HEK293 (cell line): Measurements from ENCODE around the gene CFAP119.

Experiments
- KLF1 ChIP-seq: fragments of 450-650 bp; formaldehyde crosslinking; IDR thresholded peaks from 2 replicates; pipeline ENCODE4 v1.5.1; 2016; ENCODE audit warnings: missing biosample characterization, missing genetic modification characterization
- MEIS1 ChIP-seq: sonication (generic); formaldehyde crosslinking; IDR thresholded peaks from 2 replicates; pipeline ENCODE4 v1.8.1; 2022; ENCODE audit warnings: missing genetic modification reagents, mild to moderate bottlenecking, borderline replicate concordance
- MYNN ChIP-seq: fragments of 450-650 bp; formaldehyde crosslinking; IDR thresholded peaks from 2 replicates; pipeline ENCODE4 v1.5.1; 2016; ENCODE audit warnings: missing biosample characterization, missing genetic modification characterization, borderline replicate concordance
- PRDM1 ChIP-seq: fragments of 450-650 bp; formaldehyde crosslinking; IDR thresholded peaks from 2 replicates; pipeline ENCODE4; 2016; ENCODE audit warnings: missing biosample characterization, missing genetic modification characterization
- ZNF302 ChIP-seq: fragments of 450-650 bp; formaldehyde crosslinking; IDR thresholded peaks from 2 replicates; pipeline ENCODE4 v1.5.1; 2016; ENCODE audit warnings: missing biosample characterization, missing genetic modification characterization, low read depth
- ZNF335 ChIP-seq: fragments of 450-650 bp; formaldehyde crosslinking; conservative IDR thresholded peaks from 2 replicates; pipeline ENCODE4 v1.5.1; 2016; ENCODE audit warnings: missing biosample characterization, missing genetic modification characterization
- ZNF549 ChIP-seq: fragments of 450-650 bp; IDR thresholded peaks from 2 replicates; pipeline ENCODE4 v1.5.1; 2018; ENCODE audit warnings: missing biosample characterization, missing genetic modification characterization, mild to moderate bottlenecking, inconsistent platforms, moderate library complexity
- TF ChIP-seq, protein P1 (sequence below): fragments of 450-650 bp; formaldehyde crosslinking; IDR thresholded peaks from 2 replicates; pipeline ENCODE4 v1.5.1; 2016; ENCODE audit warnings: missing biosample characterization, missing genetic modification characterization
- TF ChIP-seq, protein P2 (sequence below): fragments of 450-650 bp; formaldehyde crosslinking; IDR thresholded peaks from 2 replicates; pipeline ENCODE4 v1.5.1; 2016; ENCODE audit warnings: missing biosample characterization, missing genetic modification characterization
- TF ChIP-seq, protein P3 (sequence below): fragments of 450-650 bp; formaldehyde crosslinking; IDR thresholded peaks from 2 replicates; pipeline ENCODE4 v1.5.1; 2016; ENCODE audit warnings: missing biosample characterization, missing genetic modification characterization, low read depth
- TF ChIP-seq, protein P4 (sequence below): fragments of 450-650 bp; formaldehyde crosslinking; IDR thresholded peaks from 2 replicates; pipeline ENCODE4 v1.5.1; 2016; ENCODE audit warnings: missing biosample characterization, missing genetic modification characterization, low read depth
- TF ChIP-seq, protein P5 (sequence below): fragments of 450-650 bp; formaldehyde crosslinking; IDR thresholded peaks from 2 replicates; pipeline ENCODE4 v1.5.1; 2016; ENCODE audit warnings: missing biosample characterization, missing genetic modification characterization

DNA sequence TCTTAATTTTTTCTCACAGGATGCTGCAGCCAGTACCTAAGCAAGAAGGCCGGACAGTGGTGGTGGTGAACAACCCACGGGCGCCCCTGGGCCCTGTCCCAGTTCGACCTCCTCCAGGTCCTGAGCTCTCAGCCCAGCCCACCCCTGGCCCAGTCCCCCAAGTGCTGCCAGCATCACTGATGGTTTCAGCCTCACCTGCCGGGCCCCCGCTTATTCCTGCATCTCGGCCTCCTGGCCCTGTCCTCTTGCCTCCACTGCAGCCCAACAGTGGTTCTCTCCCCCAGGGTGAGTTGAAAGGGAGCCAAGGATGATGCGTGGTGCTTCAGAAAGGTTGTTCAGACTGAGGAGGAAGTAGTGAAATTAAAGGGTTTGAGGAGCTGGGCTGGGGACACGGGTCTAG lies 41.2 kb downstream of the CFAP119 start:
- TF ChIP-seq, protein P1, sequence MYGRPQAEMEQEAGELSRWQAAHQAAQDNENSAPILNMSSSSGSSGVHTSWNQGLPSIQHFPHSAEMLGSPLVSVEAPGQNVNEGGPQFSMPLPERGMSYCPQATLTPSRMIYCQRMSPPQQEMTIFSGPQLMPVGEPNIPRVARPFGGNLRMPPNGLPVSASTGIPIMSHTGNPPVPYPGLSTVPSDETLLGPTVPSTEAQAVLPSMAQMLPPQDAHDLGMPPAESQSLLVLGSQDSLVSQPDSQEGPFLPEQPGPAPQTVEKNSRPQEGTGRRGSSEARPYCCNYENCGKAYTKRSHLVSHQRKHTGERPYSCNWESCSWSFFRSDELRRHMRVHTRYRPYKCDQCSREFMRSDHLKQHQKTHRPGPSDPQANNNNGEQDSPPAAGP (tag by site-specific recombination), result no peak
- TF ChIP-seq MEIS1, result no peak
- TF ChIP-seq, protein P2, sequence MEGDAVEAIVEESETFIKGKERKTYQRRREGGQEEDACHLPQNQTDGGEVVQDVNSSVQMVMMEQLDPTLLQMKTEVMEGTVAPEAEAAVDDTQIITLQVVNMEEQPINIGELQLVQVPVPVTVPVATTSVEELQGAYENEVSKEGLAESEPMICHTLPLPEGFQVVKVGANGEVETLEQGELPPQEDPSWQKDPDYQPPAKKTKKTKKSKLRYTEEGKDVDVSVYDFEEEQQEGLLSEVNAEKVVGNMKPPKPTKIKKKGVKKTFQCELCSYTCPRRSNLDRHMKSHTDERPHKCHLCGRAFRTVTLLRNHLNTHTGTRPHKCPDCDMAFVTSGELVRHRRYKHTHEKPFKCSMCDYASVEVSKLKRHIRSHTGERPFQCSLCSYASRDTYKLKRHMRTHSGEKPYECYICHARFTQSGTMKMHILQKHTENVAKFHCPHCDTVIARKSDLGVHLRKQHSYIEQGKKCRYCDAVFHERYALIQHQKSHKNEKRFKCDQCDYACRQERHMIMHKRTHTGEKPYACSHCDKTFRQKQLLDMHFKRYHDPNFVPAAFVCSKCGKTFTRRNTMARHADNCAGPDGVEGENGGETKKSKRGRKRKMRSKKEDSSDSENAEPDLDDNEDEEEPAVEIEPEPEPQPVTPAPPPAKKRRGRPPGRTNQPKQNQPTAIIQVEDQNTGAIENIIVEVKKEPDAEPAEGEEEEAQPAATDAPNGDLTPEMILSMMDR, result no peak
- TF ChIP-seq, protein P3, sequence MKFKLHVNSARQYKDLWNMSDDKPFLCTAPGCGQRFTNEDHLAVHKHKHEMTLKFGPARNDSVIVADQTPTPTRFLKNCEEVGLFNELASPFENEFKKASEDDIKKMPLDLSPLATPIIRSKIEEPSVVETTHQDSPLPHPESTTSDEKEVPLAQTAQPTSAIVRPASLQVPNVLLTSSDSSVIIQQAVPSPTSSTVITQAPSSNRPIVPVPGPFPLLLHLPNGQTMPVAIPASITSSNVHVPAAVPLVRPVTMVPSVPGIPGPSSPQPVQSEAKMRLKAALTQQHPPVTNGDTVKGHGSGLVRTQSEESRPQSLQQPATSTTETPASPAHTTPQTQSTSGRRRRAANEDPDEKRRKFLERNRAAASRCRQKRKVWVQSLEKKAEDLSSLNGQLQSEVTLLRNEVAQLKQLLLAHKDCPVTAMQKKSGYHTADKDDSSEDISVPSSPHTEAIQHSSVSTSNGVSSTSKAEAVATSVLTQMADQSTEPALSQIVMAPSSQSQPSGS (tag by site-specific recombination), result no peak
- no peak for TF ChIP-seq KLF1 (tag by site-specific recombination)
- no peak for TF ChIP-seq MYNN (tag by site-specific recombination)
- TF ChIP-seq ZNF335 (tag by site-specific recombination), result no peak
- no peak for TF ChIP-seq ZNF549 (tag by site-specific recombination)
- TF ChIP-seq ZNF302 (tag by site-specific recombination), result no peak
- TF ChIP-seq, protein P4, sequence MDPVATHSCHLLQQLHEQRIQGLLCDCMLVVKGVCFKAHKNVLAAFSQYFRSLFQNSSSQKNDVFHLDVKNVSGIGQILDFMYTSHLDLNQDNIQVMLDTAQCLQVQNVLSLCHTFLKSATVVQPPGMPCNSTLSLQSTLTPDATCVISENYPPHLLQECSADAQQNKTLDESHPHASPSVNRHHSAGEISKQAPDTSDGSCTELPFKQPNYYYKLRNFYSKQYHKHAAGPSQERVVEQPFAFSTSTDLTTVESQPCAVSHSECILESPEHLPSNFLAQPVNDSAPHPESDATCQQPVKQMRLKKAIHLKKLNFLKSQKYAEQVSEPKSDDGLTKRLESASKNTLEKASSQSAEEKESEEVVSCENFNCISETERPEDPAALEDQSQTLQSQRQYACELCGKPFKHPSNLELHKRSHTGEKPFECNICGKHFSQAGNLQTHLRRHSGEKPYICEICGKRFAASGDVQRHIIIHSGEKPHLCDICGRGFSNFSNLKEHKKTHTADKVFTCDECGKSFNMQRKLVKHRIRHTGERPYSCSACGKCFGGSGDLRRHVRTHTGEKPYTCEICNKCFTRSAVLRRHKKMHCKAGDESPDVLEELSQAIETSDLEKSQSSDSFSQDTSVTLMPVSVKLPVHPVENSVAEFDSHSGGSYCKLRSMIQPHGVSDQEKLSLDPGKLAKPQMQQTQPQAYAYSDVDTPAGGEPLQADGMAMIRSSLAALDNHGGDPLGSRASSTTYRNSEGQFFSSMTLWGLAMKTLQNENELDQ (tag by site-specific recombination), result no peak
- TF ChIP-seq, protein P5, sequence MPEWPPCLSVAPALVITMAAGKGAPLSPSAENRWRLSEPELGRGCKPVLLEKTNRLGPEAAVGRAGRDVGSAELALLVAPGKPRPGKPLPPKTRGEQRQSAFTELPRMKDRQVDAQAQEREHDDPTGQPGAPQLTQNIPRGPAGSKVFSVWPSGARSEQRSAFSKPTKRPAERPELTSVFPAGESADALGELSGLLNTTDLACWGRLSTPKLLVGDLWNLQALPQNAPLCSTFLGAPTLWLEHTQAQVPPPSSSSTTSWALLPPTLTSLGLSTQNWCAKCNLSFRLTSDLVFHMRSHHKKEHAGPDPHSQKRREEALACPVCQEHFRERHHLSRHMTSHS (tag by site-specific recombination), result no peak
- no peak for TF ChIP-seq PRDM1 (tag by site-specific recombination)
